ENCODE results near the gene COIL. TPM values are rescaled to one million over a fixed set of nuclear protein-coding genes. Genes with fewer than 3 reads are reported as not detected.

The COIL gene
- total and polyA plus RNA-seq, 9 of the 15 experiments (the other 6 are each of a cell fraction or from before 2014, with no cell fraction given) = 23.9 to 41.3 (median 28.7) TPM

- TF ChIP-seq SNIP1 (IDR thresholded peaks at IDR 0.05; ENCODE audit: low read depth) = no peak
- TF ChIP-seq POLR3A (IDR thresholded peaks at IDR 0.05; ENCODE audit: borderline replicate concordance, extremely low read depth, insufficient read depth, insufficient read length) = no peak
- TF ChIP-seq ELF4 (CRISPR knock-in tag; IDR thresholded peaks at IDR 0.05) = no peak
- TF ChIP-seq MLX (CRISPR knock-in tag; conservative IDR thresholded peaks at IDR 0.05) = no peak
- no peak for TF ChIP-seq KAT8 (IDR thresholded peaks at IDR 0.05; ENCODE audit: low read depth)
- no peak for TF ChIP-seq YY1 (IDR thresholded peaks at IDR 0.05; ENCODE audit: borderline replicate concordance in 1 of 3, control insufficient read depth in 1 of 3, extremely low read depth in 1 of 3, insufficient read depth in 3 of 3, insufficient read length in 1 of 3, insufficient replicate concordance in 2 of 3, low read depth in 1 of 3, low read length in 2 of 3)
- no peak for TF ChIP-seq ZNF282 (CRISPR knock-in tag; IDR thresholded peaks at IDR 0.05)
- TF ChIP-seq DMBX1 (CRISPR knock-in tag; IDR thresholded peaks at IDR 0.05; ENCODE audit: borderline replicate concordance) = peak; percentile 90
- TF ChIP-seq, protein P1, sequence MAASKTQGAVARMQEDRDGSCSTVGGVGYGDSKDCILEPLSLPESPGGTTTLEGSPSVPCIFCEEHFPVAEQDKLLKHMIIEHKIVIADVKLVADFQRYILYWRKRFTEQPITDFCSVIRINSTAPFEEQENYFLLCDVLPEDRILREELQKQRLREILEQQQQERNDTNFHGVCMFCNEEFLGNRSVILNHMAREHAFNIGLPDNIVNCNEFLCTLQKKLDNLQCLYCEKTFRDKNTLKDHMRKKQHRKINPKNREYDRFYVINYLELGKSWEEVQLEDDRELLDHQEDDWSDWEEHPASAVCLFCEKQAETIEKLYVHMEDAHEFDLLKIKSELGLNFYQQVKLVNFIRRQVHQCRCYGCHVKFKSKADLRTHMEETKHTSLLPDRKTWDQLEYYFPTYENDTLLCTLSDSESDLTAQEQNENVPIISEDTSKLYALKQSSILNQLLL (CRISPR knock-in tag; IDR thresholded peaks at IDR 0.05; ENCODE audit: borderline replicate concordance) = no peak
- TF ChIP-seq ETS2 (tag; IDR thresholded peaks at IDR 0.05; ENCODE audit: borderline replicate concordance, poor library complexity, severe bottlenecking) = no peak
- TF ChIP-seq PHTF2 (CRISPR knock-in tag; IDR thresholded peaks at IDR 0.05) = no peak
- no peak for TF ChIP-seq ZNF217 (CRISPR knock-in tag; IDR thresholded peaks at IDR 0.05)
- TF ChIP-seq FOXK1 (CRISPR knock-in tag; IDR thresholded peaks at IDR 0.05; ENCODE audit: borderline replicate concordance) = no peak
- no peak for TF ChIP-seq CBFA2T2 (conservative IDR thresholded peaks at IDR 0.05)
- TF ChIP-seq, protein P2, sequence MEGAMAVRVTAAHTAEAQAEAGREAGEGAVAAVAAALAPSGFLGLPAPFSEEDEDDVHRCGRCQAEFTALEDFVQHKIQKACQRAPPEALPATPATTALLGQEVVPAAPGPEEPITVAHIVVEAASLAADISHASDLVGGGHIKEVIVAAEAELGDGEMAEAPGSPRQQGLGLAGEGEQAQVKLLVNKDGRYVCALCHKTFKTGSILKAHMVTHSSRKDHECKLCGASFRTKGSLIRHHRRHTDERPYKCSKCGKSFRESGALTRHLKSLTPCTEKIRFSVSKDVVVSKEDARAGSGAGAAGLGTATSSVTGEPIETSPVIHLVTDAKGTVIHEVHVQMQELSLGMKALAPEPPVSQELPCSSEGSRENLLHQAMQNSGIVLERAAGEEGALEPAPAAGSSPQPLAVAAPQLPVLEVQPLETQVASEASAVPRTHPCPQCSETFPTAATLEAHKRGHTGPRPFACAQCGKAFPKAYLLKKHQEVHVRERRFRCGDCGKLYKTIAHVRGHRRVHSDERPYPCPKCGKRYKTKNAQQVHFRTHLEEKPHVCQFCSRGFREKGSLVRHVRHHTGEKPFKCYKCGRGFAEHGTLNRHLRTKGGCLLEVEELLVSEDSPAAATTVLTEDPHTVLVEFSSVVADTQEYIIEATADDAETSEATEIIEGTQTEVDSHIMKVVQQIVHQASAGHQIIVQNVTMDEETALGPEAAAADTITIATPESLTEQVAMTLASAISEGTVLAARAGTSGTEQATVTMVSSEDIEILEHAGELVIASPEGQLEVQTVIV (CRISPR knock-in tag; IDR thresholded peaks at IDR 0.05; ENCODE audit: borderline replicate concordance) = no peak
- TF ChIP-seq ZNF274 (IDR thresholded peaks at IDR 0.05; ENCODE audit: borderline replicate concordance, low read depth, low read length) = no peak
- no peak for TF ChIP-seq CTCF (IDR thresholded peaks at IDR 0.05 in 2 of 3, conservative IDR thresholded peaks at IDR 0.05 in 1 of 3; ENCODE audit: insufficient read depth in 2 of 3, low read depth in 1 of 3, low read length in 3 of 3)
- no peak for TF ChIP-seq GTF2B (IDR thresholded peaks at IDR 0.05; ENCODE audit: extremely low read depth, insufficient read length)
- TF ChIP-seq PYGO2 (tag; IDR thresholded peaks at IDR 0.05) = peak; percentile 60; the same call in 1 of the 2 replicates
- no peak for TF ChIP-seq FOXJ3 (CRISPR knock-in tag; IDR thresholded peaks at IDR 0.05)
- no peak for TF ChIP-seq ZC3H8 (IDR thresholded peaks at IDR 0.05)
These were observed 13.2 kb upstream of the COIL start (continued) for GRCh38 chr17:56974055-56974454.
